ENCODE data around the gene TSLP. TPM values are rescaled to one million over a fixed set of nuclear protein-coding genes. Genes with fewer than 3 reads are reported as not detected.
A peak's percentile ranks its signal among the peaks of the same experiment; 100 is the strongest.

Gene TSLP
- total and polyA plus RNA-seq, 9 of the 15 experiments (the other 6 are each of a cell fraction or from before 2014, with no cell fraction given) = 0.09 to 2.8 (median 1.2) TPM

- TF ChIP-seq ZNF830 (CRISPR knock-in tag; IDR thresholded peaks at IDR 0.05) (no peak), TFAM (CRISPR knock-in tag; conservative IDR thresholded peaks at IDR 0.05) (no peak), TOE1 (IDR thresholded peaks at IDR 0.05; ENCODE audit: borderline replicate concordance) (peak; percentile 69), TOE1 (CRISPR knock-in tag; IDR thresholded peaks at IDR 0.05; ENCODE audit: borderline replicate concordance, low read depth) (no peak), CHD4 (IDR thresholded peaks at IDR 0.05; ENCODE audit: insufficient read depth, insufficient replicate concordance, low read depth, low read length, poor library complexity, severe bottlenecking) (no peak), NELFE (IDR thresholded peaks at IDR 0.05; ENCODE audit: insufficient read depth, insufficient read length) (no peak), MITF (IDR thresholded peaks at IDR 0.05) (no peak), ILK (tag; IDR thresholded peaks at IDR 0.05; ENCODE audit: borderline replicate concordance, low read depth) (no peak), JUN (IDR thresholded peaks at IDR 0.05; ENCODE audit: borderline replicate concordance, low read depth, low read length) (peak; percentile 39; the same call in 1 of the 2 replicates), JUN (CRISPR knock-in tag; IDR thresholded peaks at IDR 0.05; ENCODE audit: borderline replicate concordance) (peak; percentile 78; the same call in 1 of the 2 replicates), PML (IDR thresholded peaks at IDR 0.05; ENCODE audit: low read length) (peak; percentile 68; the same call in 1 of the 2 replicates), ZNF75A (CRISPR knock-in tag; IDR thresholded peaks at IDR 0.05) (no peak), POU5F1 (IDR thresholded peaks at IDR 0.05; ENCODE audit: borderline replicate concordance, low read depth, low read length, partially characterized antibody) (no peak), POLR3G (IDR thresholded peaks at IDR 0.05; ENCODE audit: extremely low read depth, insufficient read length, insufficient replicate concordance) (no peak), ZNF253 (CRISPR knock-in tag; conservative IDR thresholded peaks at IDR 0.05) (no peak)
- TF ChIP-seq, protein P1, sequence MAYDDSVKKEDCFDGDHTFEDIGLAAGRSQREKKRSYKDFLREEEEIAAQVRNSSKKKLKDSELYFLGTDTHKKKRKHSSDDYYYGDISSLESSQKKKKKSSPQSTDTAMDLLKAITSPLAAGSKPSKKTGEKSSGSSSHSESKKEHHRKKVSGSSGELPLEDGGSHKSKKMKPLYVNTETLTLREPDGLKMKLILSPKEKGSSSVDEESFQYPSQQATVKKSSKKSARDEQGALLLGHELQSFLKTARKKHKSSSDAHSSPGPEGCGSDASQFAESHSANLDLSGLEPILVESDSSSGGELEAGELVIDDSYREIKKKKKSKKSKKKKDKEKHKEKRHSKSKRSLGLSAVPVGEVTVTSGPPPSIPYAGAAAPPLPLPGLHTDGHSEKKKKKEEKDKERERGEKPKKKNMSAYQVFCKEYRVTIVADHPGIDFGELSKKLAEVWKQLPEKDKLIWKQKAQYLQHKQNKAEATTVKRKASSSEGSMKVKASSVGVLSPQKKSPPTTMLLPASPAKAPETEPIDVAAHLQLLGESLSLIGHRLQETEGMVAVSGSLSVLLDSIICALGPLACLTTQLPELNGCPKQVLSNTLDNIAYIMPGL (CRISPR knock-in tag; IDR thresholded peaks at IDR 0.05) = no peak
- TF ChIP-seq, protein P2, sequence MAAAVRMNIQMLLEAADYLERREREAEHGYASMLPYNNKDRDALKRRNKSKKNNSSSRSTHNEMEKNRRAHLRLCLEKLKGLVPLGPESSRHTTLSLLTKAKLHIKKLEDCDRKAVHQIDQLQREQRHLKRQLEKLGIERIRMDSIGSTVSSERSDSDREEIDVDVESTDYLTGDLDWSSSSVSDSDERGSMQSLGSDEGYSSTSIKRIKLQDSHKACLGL (CRISPR knock-in tag; IDR thresholded peaks at IDR 0.05; ENCODE audit: borderline replicate concordance, poor library complexity, severe bottlenecking) = peak; percentile 5
- TF ChIP-seq, protein P3, sequence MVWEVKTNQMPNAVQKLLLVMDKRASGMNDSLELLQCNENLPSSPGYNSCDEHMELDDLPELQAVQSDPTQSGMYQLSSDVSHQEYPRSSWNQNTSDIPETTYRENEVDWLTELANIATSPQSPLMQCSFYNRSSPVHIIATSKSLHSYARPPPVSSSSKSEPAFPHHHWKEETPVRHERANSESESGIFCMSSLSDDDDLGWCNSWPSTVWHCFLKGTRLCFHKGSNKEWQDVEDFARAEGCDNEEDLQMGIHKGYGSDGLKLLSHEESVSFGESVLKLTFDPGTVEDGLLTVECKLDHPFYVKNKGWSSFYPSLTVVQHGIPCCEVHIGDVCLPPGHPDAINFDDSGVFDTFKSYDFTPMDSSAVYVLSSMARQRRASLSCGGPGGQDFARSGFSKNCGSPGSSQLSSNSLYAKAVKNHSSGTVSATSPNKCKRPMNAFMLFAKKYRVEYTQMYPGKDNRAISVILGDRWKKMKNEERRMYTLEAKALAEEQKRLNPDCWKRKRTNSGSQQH (CRISPR knock-in tag; IDR thresholded peaks at IDR 0.05) = peak; percentile 60; the same call in 1 of the 2 replicates
Measured at GRCh38 chr5:111092062-111092853, 20.7 kb downstream of the TSLP start, which contains the start of gene WDR36 (continued).
